Activated CD8-positive, alpha-beta memory T cell treated with anti-CD3 and anti-CD28 coated beads for 1 hour (primary cell): ENCODE data around the gene DGAT2.
A peak's percentile ranks its signal among the peaks of the same experiment; 100 is the strongest.

Experiments used
- DNase-seq, 2 donors: peaks; one replicate each; pipeline ENCODE4 v3.0.0-alpha.2; 2020; ENCODE audit warnings: low read depth in 1 of 2; ENCODE audit errors: extremely low read depth in 1 of 2

The DGAT2 gene

GRCh38 chr11:75797792-75798191, 29.2 kb downstream of the DGAT2 start:
- DNase-seq = no peak

DNA sequence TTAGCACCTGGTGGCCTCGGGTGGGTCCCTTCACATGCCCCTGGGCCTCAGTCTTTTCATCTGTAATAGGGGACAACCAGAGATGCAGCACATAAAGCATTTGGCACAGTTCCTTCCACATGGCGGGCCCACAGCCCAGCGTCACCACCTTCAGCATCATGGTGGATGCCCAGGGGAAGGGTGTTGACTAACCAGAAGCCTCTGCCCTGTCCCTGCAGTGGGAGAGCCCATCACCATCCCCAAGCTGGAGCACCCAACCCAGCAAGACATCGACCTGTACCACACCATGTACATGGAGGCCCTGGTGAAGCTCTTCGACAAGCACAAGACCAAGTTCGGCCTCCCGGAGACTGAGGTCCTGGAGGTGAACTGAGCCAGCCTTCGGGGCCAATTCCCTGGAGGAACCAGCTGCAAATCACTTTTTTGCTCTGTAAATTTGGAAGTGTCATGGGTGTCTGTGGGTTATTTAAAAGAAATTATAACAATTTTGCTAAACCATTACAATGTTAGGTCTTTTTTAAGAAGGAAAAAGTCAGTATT, 31.6 kb downstream of the DGAT2 start:
- no peak for DNase-seq

DNA sequence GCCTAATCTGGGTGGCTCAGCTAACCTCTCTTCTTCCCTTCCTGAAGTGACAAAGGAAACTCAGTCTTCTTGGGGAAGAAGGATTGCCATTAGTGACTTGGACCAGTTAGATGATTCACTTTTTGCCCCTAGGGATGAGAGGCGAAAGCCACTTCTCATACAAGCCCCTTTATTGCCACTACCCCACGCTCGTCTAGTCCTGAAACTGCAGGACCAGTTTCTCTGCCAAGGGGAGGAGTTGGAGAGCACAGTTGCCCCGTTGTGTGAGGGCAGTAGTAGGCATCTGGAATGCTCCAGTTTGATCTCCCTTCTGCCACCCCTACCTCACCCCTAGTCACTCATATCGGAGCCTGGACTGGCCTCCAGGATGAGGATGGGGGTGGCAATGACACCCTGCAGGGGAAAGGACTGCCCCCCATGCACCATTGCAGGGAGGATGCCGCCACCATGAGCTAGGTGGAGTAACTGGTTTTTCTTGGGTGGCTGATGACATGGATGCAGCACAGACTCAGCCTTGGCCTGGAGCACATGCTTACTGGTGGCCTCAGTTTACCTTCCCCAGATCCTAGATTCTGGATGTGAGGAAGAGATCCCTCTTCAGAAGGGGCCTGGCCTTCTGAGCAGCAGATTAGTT, 32.3 kb downstream of the DGAT2 start:
- no peak for DNase-seq

DNA sequence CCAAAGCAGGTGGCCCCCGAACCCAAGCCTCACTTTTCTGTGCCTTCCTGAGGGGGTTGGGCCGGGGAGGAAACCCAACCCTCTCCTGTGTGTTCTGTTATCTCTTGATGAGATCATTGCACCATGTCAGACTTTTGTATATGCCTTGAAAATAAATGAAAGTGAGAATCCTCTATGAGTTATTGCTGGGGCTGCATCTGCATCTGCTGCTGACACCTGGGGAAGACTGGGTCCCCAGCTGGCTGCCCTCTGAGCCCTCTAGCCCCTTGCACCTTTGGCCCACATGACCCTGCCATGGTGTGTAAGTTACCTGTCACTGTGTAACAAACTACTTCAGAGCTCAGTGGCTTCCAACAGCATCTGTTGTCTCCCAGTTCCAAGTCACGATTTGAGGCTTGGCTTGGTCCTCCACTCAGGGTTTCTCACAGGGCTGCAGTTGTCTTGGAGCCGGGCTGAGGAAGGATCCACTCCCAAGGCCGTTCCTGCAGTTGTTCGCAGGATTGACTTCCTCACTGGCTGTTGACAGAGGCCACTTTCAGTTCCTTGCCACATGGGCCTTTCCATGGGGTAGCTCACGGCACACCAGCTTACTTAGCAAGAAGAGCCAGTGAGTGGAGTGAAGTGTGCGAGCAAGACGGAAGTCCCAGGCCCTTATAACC, 32.9 kb downstream of the DGAT2 start:
- DNase-seq = no peak

DNA sequence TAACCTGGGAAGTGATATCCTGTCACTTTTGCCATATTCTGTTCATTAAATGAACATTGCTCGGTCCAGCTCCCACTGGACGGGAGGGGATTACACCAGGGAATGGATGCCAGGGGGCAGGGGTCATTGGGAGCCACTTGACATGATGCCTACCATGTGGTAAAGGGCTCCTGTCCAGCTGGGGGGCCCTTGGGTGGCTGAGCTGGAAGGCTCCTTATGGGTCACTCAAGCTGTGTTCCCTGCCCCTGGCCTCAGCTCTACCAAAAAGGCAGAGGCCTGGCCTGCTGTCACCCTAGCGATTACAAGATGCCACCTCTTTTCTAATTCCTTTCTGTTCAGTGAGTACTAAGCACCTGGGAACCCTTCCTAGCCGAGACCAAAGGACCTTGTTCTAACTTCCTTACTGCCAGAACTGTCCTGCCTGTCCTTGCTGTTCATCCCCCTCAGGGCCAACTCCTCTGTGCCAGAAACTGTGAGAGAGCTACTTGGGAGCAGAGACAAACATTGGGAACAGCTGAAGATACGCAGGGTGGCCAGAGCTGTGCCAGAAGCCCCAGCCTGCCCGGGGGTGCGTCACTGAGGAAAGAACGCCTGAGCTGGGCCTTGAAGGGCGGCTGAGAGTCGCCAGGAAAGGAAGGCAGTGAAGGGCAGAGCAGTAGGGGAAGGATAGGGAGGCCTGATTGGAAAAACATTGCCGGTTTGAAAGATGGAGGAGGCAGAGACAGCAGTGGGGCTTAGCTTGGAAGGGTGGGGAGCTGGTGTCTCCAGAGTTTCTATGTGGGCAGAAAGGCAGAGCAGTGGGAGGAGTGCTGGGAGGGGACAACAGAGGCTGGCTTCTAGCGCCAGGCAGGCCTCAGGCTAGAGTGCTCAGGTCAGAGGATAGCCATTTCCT, 33.7 kb downstream of the DGAT2 start:
- DNase-seq = no peak

- DNase-seq = peak; percentile 38 to 52
Measured at GRCh38 chr11:75802913-75803820, 34.6 kb downstream of the DGAT2 start.

GRCh38 chr11:75809111-75809510, 40.5 kb downstream of the DGAT2 start:
- DNase-seq = no peak

DNA sequence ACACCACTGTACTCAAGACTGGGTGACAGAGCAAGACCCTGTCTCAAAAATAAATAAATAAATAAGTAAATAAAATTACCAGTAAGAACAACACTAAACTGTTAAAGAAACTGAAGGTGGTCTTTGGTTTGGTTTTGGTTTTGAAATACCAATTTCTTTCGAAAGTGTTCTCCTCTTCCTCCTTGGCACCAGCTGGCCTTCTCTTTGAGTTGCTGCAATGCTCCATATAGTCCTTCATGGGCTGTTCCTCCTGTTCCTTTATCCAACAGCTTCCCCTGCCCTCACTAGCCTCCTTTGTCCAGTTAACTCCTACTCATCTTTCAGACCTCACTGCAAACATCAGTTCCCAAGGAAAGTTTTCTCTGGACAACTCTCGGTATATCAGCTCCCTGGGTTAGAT, 41.4 kb downstream of the DGAT2 start:
- no peak for DNase-seq

- DNase-seq = no peak
Measured at GRCh38 chr11:75810637-75811390, 42.2 kb downstream of the DGAT2 start.

DNA sequence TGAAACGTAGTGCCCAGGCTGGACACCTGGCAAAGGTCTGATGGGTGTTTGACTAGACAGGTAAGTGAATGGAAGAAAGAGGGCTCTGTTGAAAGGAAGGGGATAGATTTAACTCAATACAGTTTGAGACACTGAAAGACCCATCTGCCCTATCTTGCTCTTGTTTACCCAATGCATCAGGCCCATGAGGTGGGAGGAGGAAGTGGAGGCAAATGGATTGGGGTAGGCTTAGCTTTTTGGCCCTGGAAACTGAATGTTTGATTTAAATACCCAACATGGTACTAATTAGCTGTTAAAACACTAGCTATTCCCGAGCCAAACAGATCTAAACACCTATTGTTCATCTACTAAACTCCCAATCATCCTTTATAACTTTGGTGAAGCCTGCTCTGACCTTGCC, 42.9 kb downstream of the DGAT2 start:
- DNase-seq = no peak

- no peak for DNase-seq
Measured at GRCh38 chr11:75812542-75813040, 44.0 kb downstream of the DGAT2 start.

- no peak for DNase-seq
Measured at GRCh38 chr11:75813124-75813523, 44.5 kb downstream of the DGAT2 start.

GRCh38 chr11:75813622-75814039, 45.1 kb downstream of the DGAT2 start:
- DNase-seq = no peak

DNA sequence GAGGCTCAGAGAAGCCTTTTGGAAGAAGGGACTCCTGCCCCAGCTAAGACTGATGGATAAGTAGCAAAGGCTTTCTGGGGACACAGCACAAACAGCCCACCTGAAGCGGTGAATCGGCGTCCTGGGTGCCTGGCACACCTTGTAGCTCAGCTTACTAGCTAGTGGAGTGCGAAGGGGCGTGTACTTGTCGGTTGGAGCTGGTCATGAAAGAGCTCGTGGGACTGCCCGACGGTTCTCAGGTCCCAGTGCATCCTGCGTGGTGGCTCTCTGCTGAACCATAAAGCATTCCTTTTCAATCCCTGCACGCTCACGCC, 45.7 kb downstream of the DGAT2 start:
- DNase-seq = no peak

DNA sequence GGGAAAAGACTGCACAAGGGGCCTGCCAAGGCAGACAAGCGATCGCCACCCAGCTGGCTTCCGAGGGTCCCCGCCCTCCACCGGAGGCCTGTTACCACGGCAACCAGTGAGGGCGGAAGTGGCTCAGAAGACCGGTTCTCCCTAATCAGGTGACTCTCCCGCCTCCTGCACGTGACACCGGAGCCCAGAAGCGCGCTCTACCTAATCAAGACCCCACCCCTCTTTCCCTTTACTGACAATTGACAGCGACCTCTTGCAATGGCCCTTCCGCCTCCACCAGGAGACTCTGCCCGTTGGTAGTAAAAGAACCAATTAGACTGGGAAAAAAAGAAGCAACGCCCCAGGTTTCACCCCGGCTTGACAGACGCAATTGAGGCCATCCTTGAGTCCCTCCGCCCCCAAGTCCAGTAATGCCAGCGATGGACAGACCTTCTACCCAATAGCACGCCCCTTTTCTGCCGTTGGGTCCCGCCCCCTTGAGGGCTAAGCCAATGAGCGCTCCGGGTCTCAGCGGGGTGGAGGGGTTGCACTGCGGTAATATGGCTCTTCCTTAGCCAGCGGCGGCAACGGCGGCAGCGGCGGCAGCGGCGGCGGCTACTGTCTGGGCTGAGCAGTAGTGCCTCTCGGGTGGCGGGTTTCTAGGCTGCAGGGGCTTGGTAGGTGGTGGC, 46.2 kb downstream of the DGAT2 start, which contains the start of gene UVRAG:
UVRAG (plus strand) TSS at position 534 of the 668 bp plus-strand sequence. CDS start 198 bp downstream, outside the sequence.
- DNase-seq = peak; percentile 94 to 97

DNA sequence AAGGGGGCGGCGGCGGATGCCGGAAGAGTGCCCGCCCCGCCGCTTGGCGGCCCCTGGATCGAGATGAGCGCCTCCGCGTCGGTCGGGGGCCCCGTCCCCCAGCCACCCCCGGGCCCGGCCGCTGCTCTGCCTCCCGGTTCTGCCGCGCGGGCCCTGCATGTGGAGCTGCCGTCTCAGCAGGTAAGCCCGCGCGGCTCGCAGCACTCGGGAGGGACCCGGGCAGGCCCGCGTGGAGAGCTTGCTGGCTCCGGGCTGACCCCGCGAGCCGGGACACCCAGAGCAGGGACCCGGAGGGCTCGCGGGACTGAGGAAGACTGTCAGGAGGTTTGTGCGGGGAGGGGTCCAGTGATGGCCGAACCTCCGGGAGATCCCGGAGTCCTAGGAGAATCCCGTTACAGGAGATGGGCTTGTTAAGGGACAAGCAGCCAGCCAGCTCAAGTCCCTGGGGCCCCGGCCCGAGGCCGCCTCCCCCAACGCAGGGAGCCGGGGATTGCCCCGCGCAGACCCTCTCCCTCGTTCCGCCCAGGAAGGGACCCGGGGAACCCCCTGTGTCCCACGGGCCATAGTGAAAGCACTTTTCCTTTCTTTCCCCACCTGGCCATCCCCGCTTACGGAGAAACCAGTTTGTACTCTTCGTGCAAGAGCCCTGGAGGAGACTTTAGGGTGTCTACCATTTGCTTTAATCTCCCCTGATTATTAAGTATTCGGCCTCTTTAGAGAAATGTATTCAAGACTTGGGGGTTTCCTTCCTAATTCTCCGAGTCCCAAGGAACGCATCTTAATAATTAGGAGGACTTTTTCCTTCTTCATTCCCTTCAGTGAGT, 47.0 kb downstream of the DGAT2 start:
- DNase-seq = peak; percentile 4 to 8

DNA sequence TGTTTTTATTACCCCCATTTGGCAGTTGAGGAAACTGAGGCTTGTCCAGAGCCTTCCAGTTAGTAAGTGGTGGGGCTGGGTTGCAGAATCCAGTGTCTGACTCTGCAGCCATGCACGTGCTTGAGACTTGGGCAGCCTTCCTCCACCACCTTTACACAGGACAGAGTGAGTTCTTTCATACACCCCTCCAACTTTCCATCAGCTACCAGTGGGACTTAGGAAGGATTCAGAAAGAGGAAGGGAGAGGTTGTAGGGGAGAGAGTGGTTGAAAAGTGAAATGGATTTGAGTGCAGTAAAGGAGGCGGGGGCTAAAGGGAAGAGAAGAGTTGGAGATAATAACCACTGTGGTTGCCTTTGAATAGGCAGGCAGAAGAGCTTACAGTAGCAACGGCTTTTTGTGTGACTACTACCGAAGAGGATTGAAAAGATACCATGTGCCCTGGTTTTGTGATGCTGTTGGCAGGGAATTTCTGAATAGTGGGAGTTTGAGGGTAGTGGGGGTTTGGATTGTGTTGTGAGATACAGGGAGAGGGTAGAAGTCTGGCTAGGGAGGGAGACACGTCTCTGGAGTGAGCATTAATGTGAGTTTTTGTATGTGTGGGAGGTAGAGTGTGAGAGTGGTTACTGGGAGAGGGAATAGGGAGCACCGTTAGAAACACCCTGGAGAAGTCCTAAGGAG, 48.1 kb downstream of the DGAT2 start:
- no peak for DNase-seq

DNA sequence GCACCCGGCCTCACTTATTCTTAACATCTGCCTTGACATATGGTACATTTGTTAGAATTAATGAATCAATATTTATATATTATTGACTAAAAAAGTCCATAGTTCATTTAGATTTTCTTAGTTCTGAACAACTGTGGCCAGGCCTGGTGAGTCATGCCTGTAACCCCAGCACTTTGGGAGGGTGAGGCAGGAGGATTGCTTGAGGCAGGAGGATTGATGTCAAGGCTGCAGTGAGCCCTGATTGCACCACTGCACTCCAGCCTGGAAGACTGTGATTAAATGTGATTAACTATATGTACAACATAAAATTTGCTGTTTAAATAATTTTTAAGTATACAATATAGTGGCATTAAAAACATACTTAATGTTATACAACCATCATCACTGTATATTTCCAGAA, 52.1 kb downstream of the DGAT2 start:
- DNase-seq = no peak
